Esophagus (tissue), 2 donors: Measurements from ENCODE around the gene USP19. TPM values are rescaled to one million over a fixed set of nuclear protein-coding genes. Genes with fewer than 3 reads are reported as not detected.
A peak's percentile ranks its signal among the peaks of the same experiment; 100 is the strongest.

Experiments used
- H3K27ac ChIP-seq, 2 donors: one replicate each; pipeline ENCODE4 v1.5.1; 2013; ENCODE audit warnings: low read depth in 2 of 2, mild to moderate bottlenecking in 2 of 2, inconsistent platforms in 1 of 2, low read length in 1 of 2, moderate library complexity in 1 of 2
- H3K27me3 ChIP-seq, 2 donors: one replicate each; pipeline ENCODE4 v1.6.1; 2013; ENCODE audit warnings: low read length in 2 of 2, control low read depth in 1 of 2, mild to moderate bottlenecking in 1 of 2; ENCODE audit not compliant: insufficient read depth in 2 of 2, control insufficient read depth in 1 of 2
- H3K36me3 ChIP-seq, 2 donors: one replicate each; pipeline ENCODE4 v1.6.1; 2013; ENCODE audit warnings: low read length in 1 of 2; ENCODE audit not compliant: control insufficient read depth in 2 of 2, insufficient read depth in 2 of 2
- H3K4me1 ChIP-seq, 2 donors: one replicate each; pipeline ENCODE4 v1.6.1; 2013; ENCODE audit warnings: low read length in 1 of 2; ENCODE audit not compliant: control insufficient read depth in 2 of 2, insufficient read depth in 2 of 2
- H3K4me3 ChIP-seq, 2 donors: one replicate each; pipeline ENCODE4 v1.5.1; 2013; ENCODE audit warnings: low read length in 2 of 2, mild to moderate bottlenecking in 2 of 2, low read depth in 1 of 2, moderate library complexity in 1 of 2
- H3K9me3 ChIP-seq, 2 donors: one replicate each; pipeline ENCODE4 v1.6.1; 2013; ENCODE audit warnings: mild to moderate bottlenecking in 2 of 2, low read depth in 1 of 2, low read length in 1 of 2, moderate library complexity in 1 of 2; ENCODE audit not compliant: control insufficient read depth in 2 of 2, insufficient read depth in 1 of 2
- WGBS, 2 donors: extraction: QIAGEN DNeasy Blood & Tissue Kit; methylation state at CpG; one replicate each; pipeline ENCODE4 v1.1.7; 2013; 5-methylcytosine and 5-hydroxymethylcytosine counted together
- polyA plus RNA-seq, 2 donors: library from polyadenylated mRNA; stranded (reverse); fragments of 200-250 nt; gene quantifications; one replicate each; pipeline ENCODE4 v1.2.3, GENCODE V29; 2013
- donor health status: healthy with polysubstance abuse.
- donor health status: Bipolar disorder and iron deficiency.

Gene USP19
- polyA plus RNA-seq, 2 donors: 17.9 to 19.4 TPM

GRCh38 chr3:49093853-49094767, 26.5 kb downstream of the USP19 start, which contains the start of gene QRICH1:
TSS of gene QRICH1 (minus strand) at chr3:49094071. CDS start at chr3:49077017, 17,054 bp downstream.
- WGBS, 2 donors: 1% methylated on average over 64 to 65 of the region's 65 CpGs
- peaks cover 0 to 2% of the 10 kb centered on the region in 2 donors for H3K4me1 ChIP-seq
- peaks cover 12 to 18% of the 10 kb centered on the region in 2 donors for H3K36me3 ChIP-seq
- peak within 1 kb of the TSS; percentile 99 to 100 for H3K27ac ChIP-seq
- H3K27me3 ChIP-seq: no peaks in the 10 kb centered on the region
- no peaks in the 10 kb centered on the region for H3K9me3 ChIP-seq
- H3K4me3 ChIP-seq: peak within 1 kb of the TSS; percentile 93 to 98

- peak overlapping the region; percentile 99 to 100 for H3K27ac ChIP-seq
- peak overlapping the region; percentile 93 to 98 for H3K4me3 ChIP-seq
- H3K36me3 ChIP-seq: peaks cover 3 to 9% of the 10 kb centered on the region in 2 donors
- 0% methylated on average over 72 to 86 of the region's 86 CpGs for WGBS, 2 donors
- no peaks in the 10 kb centered on the region for H3K27me3 ChIP-seq
- no peaks in the 10 kb centered on the region for H3K9me3 ChIP-seq
- H3K4me1 ChIP-seq: peaks cover 0 to 2% of the 10 kb centered on the region in 2 donors
Observed at GRCh38 chr3:49092938-49093852, 27.4 kb downstream of the USP19 start.

- H3K27ac ChIP-seq: peak overlapping the region; percentile 47 to 64
- no peaks in the 10 kb centered on the region for H3K4me1 ChIP-seq
- H3K36me3 ChIP-seq: peaks cover 6 to 8% of the 10 kb centered on the region in 2 donors
- WGBS, 2 donors: 60 to 80% methylated on average over 8 of the region's 8 CpGs
- no peaks in the 10 kb centered on the region for H3K9me3 ChIP-seq
- H3K27me3 ChIP-seq: no peaks in the 10 kb centered on the region
- no peak overlapping the region for H3K4me3 ChIP-seq
Observed at GRCh38 chr3:49081429-49081828, 39.2 kb downstream of the USP19 start.

- H3K36me3 ChIP-seq: peaks cover 11 to 15% of the 10 kb centered on the region in 2 donors
Observed at GRCh38 chr3:49079270-49079669, 41.4 kb downstream of the USP19 start.

GRCh38 chr3:49076646-49077045, 44.0 kb downstream of the USP19 start:
- peaks cover 21 to 23% of the 10 kb centered on the region in 2 donors for H3K36me3 ChIP-seq
- H3K4me3 ChIP-seq: no peak overlapping the region
- no peaks in the 10 kb centered on the region for H3K9me3 ChIP-seq
- H3K27ac ChIP-seq: no peak overlapping the region
- H3K4me1 ChIP-seq: no peaks in the 10 kb centered on the region
- no peaks in the 10 kb centered on the region for H3K27me3 ChIP-seq
- 89 to 95% methylated on average over 4 of the region's 4 CpGs for WGBS, 2 donors

More at GRCh38 chr3:49079270-49079669, 41.4 kb downstream of the USP19 start:
- Histone ChIP-seq H3K4me1 (no peaks in the 10 kb centered on the region), H3K27ac (no peak overlapping the region), H3K9me3 (no peaks in the 10 kb centered on the region), H3K27me3 (no peaks in the 10 kb centered on the region), H3K4me3 (no peak overlapping the region)
- WGBS, 2 donors: 95% methylated on average over 2 of the region's 2 CpGs

GRCh38 chr3:49076116-49076515, 44.5 kb downstream of the USP19 start:
- peaks cover 21 to 24% of the 10 kb centered on the region in 2 donors for H3K36me3 ChIP-seq
- H3K4me1 ChIP-seq: no peaks in the 10 kb centered on the region
- H3K27me3 ChIP-seq: no peaks in the 10 kb centered on the region
- 95 to 96% methylated on average over 13 of the region's 13 CpGs for WGBS, 2 donors
- no peak overlapping the region for H3K4me3 ChIP-seq
- no peak overlapping the region for H3K27ac ChIP-seq
- H3K9me3 ChIP-seq: no peaks in the 10 kb centered on the region

Other genes with a start within 250 kb of the USP19 start
- 1 to 10 TPM; 5.8 to 9.0 TPM for gene SLC25A20, start 221.9 kb downstream of the USP19 start, polyA plus RNA-seq
- gene ARIH2, start 202.0 kb downstream of the USP19 start, polyA plus RNA-seq: 10 to 100 TPM; 32.8 to 36.5 TPM
- 10 to 100 TPM; 10.7 to 14.5 TPM for gene P4HTM, start 130.6 kb downstream of the USP19 start, polyA plus RNA-seq
- gene WDR6, start 113.4 kb downstream of the USP19 start, polyA plus RNA-seq: 10 to 100 TPM; 64.5 to 79.0 TPM
- gene DALRD3, start 102.2 kb downstream of the USP19 start, polyA plus RNA-seq: 10 to 100 TPM; 22.2 to 26.9 TPM
- 10 to 100 TPM; 65.1 to 65.7 TPM for gene NDUFAF3, start 98.7 kb downstream of the USP19 start, polyA plus RNA-seq
- gene IMPDH2, start 91.4 kb downstream of the USP19 start, polyA plus RNA-seq: 100 to 1,000 TPM; 121 to 176 TPM
- 10 to 100 TPM; 31.9 to 38.2 TPM for gene QRICH1, start 26.8 kb downstream of the USP19 start, polyA plus RNA-seq
- gene QARS1, start 16.1 kb downstream of the USP19 start, polyA plus RNA-seq: 100 to 1,000 TPM; 228 to 237 TPM
- 100 to 1,000 TPM; 123 to 219 TPM for gene LAMB2, start 12.2 kb upstream of the USP19 start, polyA plus RNA-seq
- 10 to 100 TPM; 10.1 to 19.1 TPM for gene CCDC71, start 45.5 kb upstream of the USP19 start, polyA plus RNA-seq
- gene KLHDC8B, start 50.8 kb upstream of the USP19 start, polyA plus RNA-seq: 10 to 100 TPM; 24.5 to 39.0 TPM
- 1 to 10 TPM; 4.2 to 6.6 TPM for gene C3orf62, start 156.4 kb upstream of the USP19 start, polyA plus RNA-seq
- gene USP4, start 219.2 kb upstream of the USP19 start, polyA plus RNA-seq: 10 to 100 TPM; 24.7 to 28.5 TPM
- gene GPX1, start 237.5 kb upstream of the USP19 start, polyA plus RNA-seq: 100 to 1,000 TPM; 245 to 383 TPM